Measurements from ENCODE around the gene CERS5. TPM values are rescaled to one million over a fixed set of nuclear protein-coding genes. Genes with fewer than 3 reads are reported as not detected.

Gene CERS5
- total and polyA plus RNA-seq, 10 of the 15 experiments (the other 5 are each of a cell fraction or from before 2014, with no cell fraction given) = 6.8 to 50.1 (median 31.8) TPM

DNA sequence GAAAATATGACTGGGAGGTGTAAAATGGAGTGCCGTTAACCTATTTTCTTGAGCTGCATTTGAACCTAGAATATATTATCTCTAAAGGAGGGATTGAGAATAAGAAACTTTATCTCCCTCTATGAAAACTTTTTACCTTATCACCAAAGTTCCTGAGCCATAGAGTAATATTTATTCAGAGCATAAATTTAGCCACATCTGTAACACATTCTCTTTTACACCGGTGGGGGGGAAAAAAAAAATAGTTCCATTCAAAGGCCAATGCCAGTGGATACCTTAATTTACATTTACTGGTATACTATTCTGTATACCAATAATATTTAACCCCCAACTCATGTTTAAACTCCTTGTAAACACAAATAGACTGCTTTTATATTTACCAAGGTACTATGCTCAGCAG is 21.7 kb downstream of the CERS5 start (continued):
- TF ChIP-seq, protein P1, sequence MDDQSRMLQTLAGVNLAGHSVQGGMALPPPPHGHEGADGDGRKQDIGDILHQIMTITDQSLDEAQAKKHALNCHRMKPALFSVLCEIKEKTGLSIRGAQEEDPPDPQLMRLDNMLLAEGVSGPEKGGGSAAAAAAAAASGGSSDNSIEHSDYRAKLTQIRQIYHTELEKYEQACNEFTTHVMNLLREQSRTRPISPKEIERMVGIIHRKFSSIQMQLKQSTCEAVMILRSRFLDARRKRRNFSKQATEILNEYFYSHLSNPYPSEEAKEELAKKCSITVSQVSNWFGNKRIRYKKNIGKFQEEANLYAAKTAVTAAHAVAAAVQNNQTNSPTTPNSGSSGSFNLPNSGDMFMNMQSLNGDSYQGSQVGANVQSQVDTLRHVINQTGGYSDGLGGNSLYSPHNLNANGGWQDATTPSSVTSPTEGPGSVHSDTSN (IDR thresholded peaks at IDR 0.05; ENCODE audit: insufficient replicate concordance, low read depth, low read length) = no peak

DNA sequence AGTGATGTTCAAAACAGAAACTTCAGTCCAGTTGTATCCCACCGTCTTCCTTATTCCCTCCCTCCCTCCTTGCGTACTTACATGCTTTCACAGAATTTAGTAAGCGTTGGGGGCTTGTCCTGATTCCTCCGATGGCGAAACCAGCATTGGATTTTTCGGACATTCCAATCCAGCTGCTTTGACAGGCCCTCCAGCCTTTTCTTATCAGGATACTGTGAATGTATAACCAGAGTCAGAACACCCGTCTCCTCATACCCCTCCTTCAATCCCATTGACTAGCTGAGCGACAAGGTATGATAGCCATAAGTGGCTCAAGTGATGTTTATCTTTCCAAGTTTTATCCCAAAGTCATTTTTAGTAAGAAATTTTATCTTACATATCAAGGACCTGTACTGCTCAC is 24.2 kb downstream of the CERS5 start:
- in situ Hi-C loops (cut with MboI) (no loop called here), intact Hi-C loops (cut with micrococcal nuclease; ENCODE audit: unreplicated experiment) (no loop called here)
- H3K79me2 ChIP-seq (ENCODE audit: control insufficient read depth, insufficient read depth, low read length) = no peaks in the 10 kb centered on the region
- H3K4me3 ChIP-seq = no peak overlapping the region
- peaks cover 0 to 2% of the 10 kb centered on the region in 2 experiments; a peak in 2 of 4 replicates for H3K36me3 ChIP-seq (ENCODE audit: control insufficient read depth in 2 of 2, insufficient read depth in 2 of 2, low read length in 1 of 2)
- no peaks in the 10 kb centered on the region for H4K20me1 ChIP-seq (ENCODE audit: control insufficient read depth, insufficient read depth)
- WGBS (ENCODE audit: insufficient coverage, insufficient replicate concordance, low lambda C conversion rate, missing lambda C conversion rate) = 89% methylated on average over 8 of the region's 8 CpGs
- BruUV-seq (replicated peaks) = no TSS peak
- no peak overlapping the region for H2AFZ ChIP-seq (ENCODE audit: control insufficient read depth, low read depth, low read length)
- H3K9me3 ChIP-seq (replicated peaks; ENCODE audit: control insufficient read depth, insufficient read depth, low read length) = no peaks in the 10 kb centered on the region
- H3K27ac ChIP-seq (ENCODE audit: control insufficient read depth, insufficient read depth) = no peak overlapping the region
- ChIA-PET SMC1A (ENCODE audit: uncharacterized antibody, unreplicated experiment) (interaction anchor here (2.4 kb wide), 1 partner anchor 33 kb away, joined by 5 read pairs; no protein-coding TSS in a partner anchor), RAD21 (ENCODE audit: unreplicated experiment) (no interaction called here), POLR2A (interaction anchor here (0.7 kb wide), 1 partner anchor 18 kb away, joined by 4 read pairs; no protein-coding TSS in a partner anchor), CTCF (interaction anchor here (0.9 to 1.6 kb wide), 5 partner anchors 10 to 31 kb away, joined by 3 to 5 read pairs (median 3); partner anchors contain the start of gene COX14)
- no peaks in the 10 kb centered on the region for H3K4me1 ChIP-seq (ENCODE audit: control insufficient read depth, insufficient read depth, low read length)
- no peak for FAIRE-seq
- no peak for DNase-seq (ENCODE audit: low read depth, low spot score)
- H3K4me2 ChIP-seq (ENCODE audit: control insufficient read depth, insufficient read depth) = no peak overlapping the region
- ATAC-seq = no peak
- H3K27me3 ChIP-seq (replicated peaks in 1 of 2; ENCODE audit: control insufficient read depth in 2 of 2, insufficient read depth in 2 of 2, low read length in 1 of 2) = no peaks in the 10 kb centered on the region
- no peak overlapping the region for H3K9ac ChIP-seq (ENCODE audit: control insufficient read depth, insufficient read depth, low read length)
- no peak for TF ChIP-seq KDM1A (IDR thresholded peaks at IDR 0.05; ENCODE audit: borderline replicate concordance)
- no peak for TF ChIP-seq ZNF207 (IDR thresholded peaks at IDR 0.05; ENCODE audit: borderline replicate concordance)
- TF ChIP-seq, protein P2, sequence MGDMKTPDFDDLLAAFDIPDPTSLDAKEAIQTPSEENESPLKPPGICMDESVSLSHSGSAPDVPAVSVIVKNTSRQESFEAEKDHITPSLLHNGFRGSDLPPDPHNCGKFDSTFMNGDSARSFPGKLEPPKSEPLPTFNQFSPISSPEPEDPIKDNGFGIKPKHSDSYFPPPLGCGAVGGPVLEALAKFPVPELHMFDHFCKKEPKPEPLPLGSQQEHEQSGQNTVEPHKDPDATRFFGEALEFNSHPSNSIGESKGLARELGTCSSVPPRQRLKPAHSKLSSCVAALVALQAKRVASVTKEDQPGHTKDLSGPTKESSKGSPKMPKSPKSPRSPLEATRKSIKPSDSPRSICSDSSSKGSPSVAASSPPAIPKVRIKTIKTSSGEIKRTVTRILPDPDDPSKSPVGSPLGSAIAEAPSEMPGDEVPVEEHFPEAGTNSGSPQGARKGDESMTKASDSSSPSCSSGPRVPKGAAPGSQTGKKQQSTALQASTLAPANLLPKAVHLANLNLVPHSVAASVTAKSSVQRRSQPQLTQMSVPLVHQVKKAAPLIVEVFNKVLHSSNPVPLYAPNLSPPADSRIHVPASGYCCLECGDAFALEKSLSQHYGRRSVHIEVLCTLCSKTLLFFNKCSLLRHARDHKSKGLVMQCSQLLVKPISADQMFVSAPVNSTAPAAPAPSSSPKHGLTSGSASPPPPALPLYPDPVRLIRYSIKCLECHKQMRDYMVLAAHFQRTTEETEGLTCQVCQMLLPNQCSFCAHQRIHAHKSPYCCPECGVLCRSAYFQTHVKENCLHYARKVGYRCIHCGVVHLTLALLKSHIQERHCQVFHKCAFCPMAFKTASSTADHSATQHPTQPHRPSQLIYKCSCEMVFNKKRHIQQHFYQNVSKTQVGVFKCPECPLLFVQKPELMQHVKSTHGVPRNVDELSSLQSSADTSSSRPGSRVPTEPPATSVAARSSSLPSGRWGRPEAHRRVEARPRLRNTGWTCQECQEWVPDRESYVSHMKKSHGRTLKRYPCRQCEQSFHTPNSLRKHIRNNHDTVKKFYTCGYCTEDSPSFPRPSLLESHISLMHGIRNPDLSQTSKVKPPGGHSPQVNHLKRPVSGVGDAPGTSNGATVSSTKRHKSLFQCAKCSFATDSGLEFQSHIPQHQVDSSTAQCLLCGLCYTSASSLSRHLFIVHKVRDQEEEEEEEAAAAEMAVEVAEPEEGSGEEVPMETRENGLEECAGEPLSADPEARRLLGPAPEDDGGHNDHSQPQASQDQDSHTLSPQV (IDR thresholded peaks at IDR 0.05) = no peak
- TF ChIP-seq DPF2 (IDR thresholded peaks at IDR 0.05) = no peak
- TF ChIP-seq, protein P3, sequence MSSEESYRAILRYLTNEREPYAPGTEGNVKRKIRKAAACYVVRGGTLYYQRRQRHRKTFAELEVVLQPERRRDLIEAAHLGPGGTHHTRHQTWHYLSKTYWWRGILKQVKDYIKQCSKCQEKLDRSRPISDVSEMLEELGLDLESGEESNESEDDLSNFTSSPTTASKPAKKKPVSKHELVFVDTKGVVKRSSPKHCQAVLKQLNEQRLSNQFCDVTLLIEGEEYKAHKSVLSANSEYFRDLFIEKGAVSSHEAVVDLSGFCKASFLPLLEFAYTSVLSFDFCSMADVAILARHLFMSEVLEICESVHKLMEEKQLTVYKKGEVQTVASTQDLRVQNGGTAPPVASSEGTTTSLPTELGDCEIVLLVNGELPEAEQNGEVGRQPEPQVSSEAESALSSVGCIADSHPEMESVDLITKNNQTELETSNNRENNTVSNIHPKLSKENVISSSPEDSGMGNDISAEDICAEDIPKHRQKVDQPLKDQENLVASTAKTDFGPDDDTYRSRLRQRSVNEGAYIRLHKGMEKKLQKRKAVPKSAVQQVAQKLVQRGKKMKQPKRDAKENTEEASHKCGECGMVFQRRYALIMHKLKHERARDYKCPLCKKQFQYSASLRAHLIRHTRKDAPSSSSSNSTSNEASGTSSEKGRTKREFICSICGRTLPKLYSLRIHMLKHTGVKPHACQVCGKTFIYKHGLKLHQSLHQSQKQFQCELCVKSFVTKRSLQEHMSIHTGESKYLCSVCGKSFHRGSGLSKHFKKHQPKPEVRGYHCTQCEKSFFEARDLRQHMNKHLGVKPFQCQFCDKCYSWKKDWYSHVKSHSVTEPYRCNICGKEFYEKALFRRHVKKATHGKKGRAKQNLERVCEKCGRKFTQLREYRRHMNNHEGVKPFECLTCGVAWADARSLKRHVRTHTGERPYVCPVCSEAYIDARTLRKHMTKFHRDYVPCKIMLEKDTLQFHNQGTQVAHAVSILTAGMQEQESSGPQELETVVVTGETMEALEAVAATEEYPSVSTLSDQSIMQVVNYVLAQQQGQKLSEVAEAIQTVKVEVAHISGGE (CRISPR knock-in tag; IDR thresholded peaks at IDR 0.05) = no peak
- no peak for TF ChIP-seq CEBPB (IDR thresholded peaks at IDR 0.05; ENCODE audit: borderline replicate concordance in 1 of 2, low read depth in 2 of 2, low read length in 2 of 2)
- TF ChIP-seq NFIC (IDR thresholded peaks at IDR 0.05; ENCODE audit: low read depth, low read length) = no peak
- no peak for TF ChIP-seq KLF5 (IDR thresholded peaks at IDR 0.05; ENCODE audit: partially characterized antibody)
- no peak for TF ChIP-seq SRF (IDR thresholded peaks at IDR 0.05; ENCODE audit: low read depth in 2 of 2, low read length in 2 of 2)
- TF ChIP-seq, protein P4, sequence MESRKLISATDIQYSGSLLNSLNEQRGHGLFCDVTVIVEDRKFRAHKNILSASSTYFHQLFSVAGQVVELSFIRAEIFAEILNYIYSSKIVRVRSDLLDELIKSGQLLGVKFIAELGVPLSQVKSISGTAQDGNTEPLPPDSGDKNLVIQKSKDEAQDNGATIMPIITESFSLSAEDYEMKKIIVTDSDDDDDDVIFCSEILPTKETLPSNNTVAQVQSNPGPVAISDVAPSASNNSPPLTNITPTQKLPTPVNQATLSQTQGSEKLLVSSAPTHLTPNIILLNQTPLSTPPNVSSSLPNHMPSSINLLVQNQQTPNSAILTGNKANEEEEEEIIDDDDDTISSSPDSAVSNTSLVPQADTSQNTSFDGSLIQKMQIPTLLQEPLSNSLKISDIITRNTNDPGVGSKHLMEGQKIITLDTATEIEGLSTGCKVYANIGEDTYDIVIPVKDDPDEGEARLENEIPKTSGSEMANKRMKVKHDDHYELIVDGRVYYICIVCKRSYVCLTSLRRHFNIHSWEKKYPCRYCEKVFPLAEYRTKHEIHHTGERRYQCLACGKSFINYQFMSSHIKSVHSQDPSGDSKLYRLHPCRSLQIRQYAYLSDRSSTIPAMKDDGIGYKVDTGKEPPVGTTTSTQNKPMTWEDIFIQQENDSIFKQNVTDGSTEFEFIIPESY (IDR thresholded peaks at IDR 0.05) = no peak
